Gastroesophageal sphincter (tissue), 4 donors: Measurements from ENCODE around the gene FRRS1. TPM values are rescaled to one million over a fixed set of nuclear protein-coding genes. Genes with fewer than 3 reads are reported as not detected.

Source experiments
- ATAC-seq: fragments of 150-250 bp; one replicate; pipeline ENCODE4 v1.9.1; 2016; ENCODE audit warnings: mild to moderate bottlenecking, moderate library complexity
- H3K27ac ChIP-seq, 4 donors: fragments of 200-600 bp; sonication (generic) in 3 of 4; 1 replicate in 3 of 4; 2 replicates in 1 of 4; pipeline ENCODE4 v1.5.1; 2016 to 2019
- H3K27me3 ChIP-seq: fragments of 200-600 bp; sonication (generic); one replicate; pipeline ENCODE4 v1.5.1; 2019
- H3K36me3 ChIP-seq, 2 donors: fragments of 200-600 bp; sonication (generic); one replicate each; pipeline ENCODE4 v1.5.1; 2019; ENCODE audit warnings: control low read depth in 1 of 2
- H3K4me1 ChIP-seq, 3 donors: fragments of 200-600 bp; sonication (generic); 1 replicate in 2 of 3; 2 replicates in 1 of 3; pipeline ENCODE4 v1.5.1; 2016 to 2019; ENCODE audit warnings: control low read depth in 2 of 3
- H3K4me3 ChIP-seq, 2 donors: fragments of 200-600 bp; sonication (generic); one replicate each; pipeline ENCODE4 v1.5.1; 2019; ENCODE audit warnings: mild to moderate bottlenecking in 1 of 2, moderate library complexity in 1 of 2
- H3K9me3 ChIP-seq, 3 donors: fragments of 200-600 bp; sonication (generic); one replicate each; pipeline ENCODE4 v1.5.1; 2017 to 2019; ENCODE audit warnings: control low read depth in 2 of 3
- CTCF ChIP-seq, 4 experiments: fragments of 200-600 bp in 2 of 4; fragments of 450-650 bp in 2 of 4; sonication (generic) in 1 of 4; IDR thresholded peaks; one replicate each; pipeline ENCODE4 v1.5.1; 2017 to 2019; ENCODE audit warnings: antibody characterized with exemption in 4 of 4, mild to moderate bottlenecking in 2 of 4, moderate library complexity in 2 of 4
- EP300 ChIP-seq: sonication (generic); formaldehyde crosslinking; IDR thresholded peaks from one replicate; pipeline ENCODE4 v1.6.1; 2017; ENCODE audit warnings: antibody characterized with exemption, mild to moderate bottlenecking
- POLR2A ChIP-seq, 2 donors: fragments of 450-650 bp; IDR thresholded peaks; one replicate each; pipeline ENCODE4 v1.6.1; 2017; ENCODE audit warnings: antibody characterized with exemption in 2 of 2, mild to moderate bottlenecking in 2 of 2, moderate library complexity in 1 of 2
- POLR2AphosphoS5 ChIP-seq: sonication (generic); formaldehyde crosslinking; IDR thresholded peaks from one replicate; pipeline ENCODE4 v1.6.1; 2017; ENCODE audit warnings: antibody characterized with exemption
- WGBS, 2 donors: methylation state at CpG; one replicate each; pipeline ENCODE4 v1.1.5; 2018; ENCODE audit warnings: low coverage in 1 of 2; 5-methylcytosine and 5-hydroxymethylcytosine counted together
- total RNA-seq, 4 donors: library from RNA; depleted of rRNA; stranded (reverse); fragments of >200 nt; gene quantifications; one replicate each; pipeline ENCODE4 v1.1.0, GENCODE V29; 2016

Gene FRRS1
- total RNA-seq, 4 donors from 2014 or later = 2.5 to 5.3 (median 3.1) TPM

GRCh38 chr1:99738858-99739465, 27.5 kb downstream of the FRRS1 start:
- Histone ChIP-seq H3K36me3 (peaks cover 0 to 10% of the 10 kb centered on the region in 2 donors), H3K4me3 (no peak overlapping the region), H3K27ac (no peak overlapping the region), H3K9me3 (no peaks in the 10 kb centered on the region), H3K4me1 (peaks cover 0 to 6% (median 0%) of the 10 kb centered on the region in 3 donors), H3K27me3 (no peaks in the 10 kb centered on the region)
- no peak for ATAC-seq
- 77 to 91% methylated on average over 6 of the region's 6 CpGs for WGBS, 2 donors
- TF ChIP-seq EP300 (no peak), POLR2A (IDR thresholded peaks at IDR 0.05) (no peak), CTCF (IDR thresholded peaks at IDR 0.05) (no peak), POLR2AphosphoS5 (no peak)

- Histone ChIP-seq H3K4me1 (peaks cover 0 to 6% (median 0%) of the 10 kb centered on the region in 3 donors), H3K27ac (no peak overlapping the region), H3K27me3 (no peaks in the 10 kb centered on the region), H3K9me3 (no peaks in the 10 kb centered on the region), H3K4me3 (no peak overlapping the region), H3K36me3 (peaks cover 0 to 4% of the 10 kb centered on the region in 2 donors)
- ATAC-seq = peak; percentile 77
- WGBS, 2 donors = 16% methylated on average over 4 of the region's 4 CpGs; no CpG with 5 or more reads in 1 of the 2 donors
- TF ChIP-seq CTCF (IDR thresholded peaks at IDR 0.05) (peak; percentile 9 to 53 (median 24)), POLR2AphosphoS5 (no peak), POLR2A (IDR thresholded peaks at IDR 0.05) (no peak), EP300 (no peak)
Measured at GRCh38 chr1:99737016-99737415, 29.4 kb downstream of the FRRS1 start.

GRCh38 chr1:99735852-99736251, 30.6 kb downstream of the FRRS1 start:
- Histone ChIP-seq H3K9me3 (no peaks in the 10 kb centered on the region), H3K4me3 (no peak overlapping the region), H3K4me1 (peaks cover 0 to 6% (median 0%) of the 10 kb centered on the region in 3 donors), H3K27ac (no peak overlapping the region), H3K36me3 (no peaks in the 10 kb centered on the region), H3K27me3 (no peaks in the 10 kb centered on the region)
- 100% methylated on average over 1 to 2 of the region's 2 CpGs for WGBS, 2 donors
- no peak for ATAC-seq
- TF ChIP-seq POLR2AphosphoS5 = no peak
- no peak for TF ChIP-seq EP300
- TF ChIP-seq CTCF (IDR thresholded peaks at IDR 0.05) = no peak
- no peak for TF ChIP-seq POLR2A (IDR thresholded peaks at IDR 0.05)

- Histone ChIP-seq H3K27me3 (no peaks in the 10 kb centered on the region), H3K36me3 (no peaks in the 10 kb centered on the region), H3K4me1 (no peaks in the 10 kb centered on the region), H3K9me3 (no peaks in the 10 kb centered on the region), H3K27ac (no peak overlapping the region), H3K4me3 (no peak overlapping the region)
- no peak for ATAC-seq
- WGBS, 2 donors = 81 to 89% methylated on average over 1 of the region's 1 CpG
- TF ChIP-seq POLR2AphosphoS5 = no peak
- no peak for TF ChIP-seq POLR2A (IDR thresholded peaks at IDR 0.05)
- TF ChIP-seq EP300 = no peak
- no peak for TF ChIP-seq CTCF (IDR thresholded peaks at IDR 0.05)
Measured at GRCh38 chr1:99731384-99731783, 35.1 kb downstream of the FRRS1 start.

GRCh38 chr1:99728494-99729235, 37.8 kb downstream of the FRRS1 start:
- Histone ChIP-seq H3K27me3 (no peaks in the 10 kb centered on the region), H3K36me3 (no peaks in the 10 kb centered on the region), H3K4me1 (no peaks in the 10 kb centered on the region), H3K9me3 (no peaks in the 10 kb centered on the region), H3K4me3 (no peak overlapping the region), H3K27ac (peak overlapping the region in 1 of 4 donors; percentile 21)
- peak; percentile 4 to 31 (median 22) for TF ChIP-seq CTCF (IDR thresholded peaks at IDR 0.05)
- TF ChIP-seq EP300 = no peak
- no peak for ATAC-seq
- 70 to 72% methylated on average over 3 to 4 of the region's 4 CpGs for WGBS, 2 donors
